OCI-LY3 (cell line): Measurements from ENCODE around the gene HOXC5.

ENCODE experiments used
- H2AFZ ChIP-seq: fragments of 200-600, 300-600 bp; shearing (Covaris generic); 2 replicates; pipeline ENCODE4 v1.6.0; 2014; ENCODE audit warnings: antibody characterized with exemption, low read depth, low read length
- H3K27ac ChIP-seq: fragments of 200-600, 300-600 bp; sonication (generic); 2 replicates; pipeline ENCODE4 v1.5.1; 2014; ENCODE audit warnings: mild to moderate bottlenecking, low read length, moderate library complexity, mixed read lengths
- H3K27me3 ChIP-seq: fragments of 200-600, 300-600 bp; sonication (generic); 2 replicates; pipeline ENCODE4 v1.6.1; 2014; ENCODE audit warnings: low read depth, low read length, mixed read lengths
- H3K36me3 ChIP-seq: fragments of 200-600, 300-600 bp; sonication (generic); replicated peaks from 2 replicates; pipeline ENCODE3; 2014; ENCODE audit warnings: low read depth, low read length, mixed read lengths
- H3K4me1 ChIP-seq: fragments of 300-600, 200-600 bp; sonication (generic); 2 replicates; pipeline ENCODE4 v1.6.1; 2014; ENCODE audit warnings: low read length, mixed read lengths
- H3K4me2 ChIP-seq: fragments of 200-600, 300-600 bp; sonication (generic); 2 replicates; pipeline ENCODE4 v1.6.1; 2014; ENCODE audit warnings: low read length, mixed read lengths
- H3K4me3 ChIP-seq: fragments of 300-600, 200-600 bp; sonication (generic); 2 replicates; pipeline ENCODE4 v1.5.1; 2014; ENCODE audit warnings: antibody characterized with exemption, mild to moderate bottlenecking, low read length, moderate library complexity
- H3K79me2 ChIP-seq: fragments of 300-600, 200-600 bp; shearing (Covaris generic); 2 replicates; pipeline ENCODE4 v1.6.1; 2014; ENCODE audit warnings: mild to moderate bottlenecking, low read length, mixed read lengths
- H3K9ac ChIP-seq: fragments of 300-600, 200-600 bp; shearing (Covaris generic); 2 replicates; pipeline ENCODE4 v1.6.0; 2014; ENCODE audit warnings: mild to moderate bottlenecking, low read length, moderate library complexity
- H3K9me3 ChIP-seq: fragments of 200-600, 300-600 bp; shearing (Covaris generic); 2 replicates; pipeline ENCODE4 v1.6.1; 2014; ENCODE audit warnings: low read length, mixed read lengths; ENCODE audit not compliant: insufficient read depth
- H4K20me1 ChIP-seq: fragments of 200-600, 300-600 bp; sonication (generic); 2 replicates; pipeline ENCODE4 v1.6.1; 2016; ENCODE audit warnings: low read length, mixed read lengths; ENCODE audit not compliant: insufficient read depth
- CTCF ChIP-seq: fragments of 200-600, 300-600 bp; sonication (generic); IDR thresholded peaks from 2 replicates; pipeline ENCODE4 v1.5.1; 2014; ENCODE audit warnings: antibody characterized with exemption, low read length, low read depth
- EZH2phosphoT487 ChIP-seq: fragments of 200-600 bp; shearing (Covaris generic); IDR thresholded peaks from 2 replicates; pipeline ENCODE4 v1.6.1; 2018; ENCODE audit warnings: antibody characterized with exemption, mixed run types, low read depth

The HOXC5 gene

GRCh38 chr12:54019091-54019811 lies 13.6 kb upstream of the HOXC5 start:
- Histone ChIP-seq H4K20me1 (no peaks in the 10 kb centered on the region), H3K27me3 (0 out of 2 replicates have a peak, but pooled peaks cover 7% of the 10 kb centered on the region), H3K36me3 (no peaks in the 10 kb centered on the region), H3K27ac (no peak overlapping the region), H2AFZ (no peak overlapping the region), H3K4me3 (peak overlapping the region; percentile 79), H3K4me1 (peaks cover 44% of the 10 kb centered on the region), H3K79me2 (no peaks in the 10 kb centered on the region), H3K4me2 (peak overlapping the region; percentile 93), H3K9me3 (no peaks in the 10 kb centered on the region), H3K9ac (peak overlapping the region; percentile 97)
- TF ChIP-seq CTCF (no peak), EZH2phosphoT487 (no peak)

GRCh38 chr12:54019924-54020590 lies 12.8 kb upstream of the HOXC5 start:
- no peaks in the 10 kb centered on the region for H3K9me3 ChIP-seq
- no peak overlapping the region for H3K9ac ChIP-seq
- H3K36me3 ChIP-seq, result no peaks in the 10 kb centered on the region
- no peaks in the 10 kb centered on the region for H3K79me2 ChIP-seq
- TF ChIP-seq CTCF, result no peak
- TF ChIP-seq EZH2phosphoT487, result no peak
- H3K4me1 ChIP-seq, result peaks cover 52% of the 10 kb centered on the region
- no peak overlapping the region for H3K4me2 ChIP-seq
- H4K20me1 ChIP-seq, result no peaks in the 10 kb centered on the region
- no peak overlapping the region for H3K27ac ChIP-seq
- H2AFZ ChIP-seq, result no peak overlapping the region
- no peak overlapping the region for H3K4me3 ChIP-seq
- 0 out of 2 replicates have a peak, but pooled peaks cover 7% of the 10 kb centered on the region for H3K27me3 ChIP-seq

- H3K9ac ChIP-seq, result peak overlapping the region; percentile 65
- H3K9me3 ChIP-seq, result no peaks in the 10 kb centered on the region
- H3K36me3 ChIP-seq, result no peaks in the 10 kb centered on the region
- 0 out of 2 replicates have a peak, but pooled peaks cover 4% of the 10 kb centered on the region for H3K27me3 ChIP-seq
- H3K27ac ChIP-seq, result peak overlapping the region; percentile 44; the same call in 1 of the 2 replicates
- peak overlapping the region; percentile 71 for H3K4me3 ChIP-seq
- H4K20me1 ChIP-seq, result no peaks in the 10 kb centered on the region
- TF ChIP-seq CTCF (no peak), EZH2phosphoT487 (no peak)
- no peaks in the 10 kb centered on the region for H3K79me2 ChIP-seq
- H2AFZ ChIP-seq, result no peak overlapping the region
- H3K4me2 ChIP-seq, result peak overlapping the region; percentile 91
- H3K4me1 ChIP-seq, result peaks cover 60% of the 10 kb centered on the region
Measured at GRCh38 chr12:54020591-54021405, 12.1 kb upstream of the HOXC5 start.
